SH-SY5Y (cell line): ENCODE measurements around the gene FFAR3.

Source experiments
- GATA2 ChIP-seq: IDR thresholded peaks from 2 replicates; pipeline ENCODE4 v1.6.1; 2011; ENCODE audit warnings: mild to moderate bottlenecking, low read depth, low read length
- GATA3 ChIP-seq: IDR thresholded peaks from 2 replicates; pipeline ENCODE4 v1.6.1; 2011; ENCODE audit warnings: low read depth, mild to moderate bottlenecking, low read length, moderate library complexity

The FFAR3 gene

GRCh38 chr19:35320065-35320713, 38.1 kb upstream of the FFAR3 start:
- TF ChIP-seq GATA3 (no peak), GATA2 (no peak)

- TF ChIP-seq GATA3 (no peak), GATA2 (no peak)
Measured at GRCh38 chr19:35321291-35321690, 37.0 kb upstream of the FFAR3 start.

DNA sequence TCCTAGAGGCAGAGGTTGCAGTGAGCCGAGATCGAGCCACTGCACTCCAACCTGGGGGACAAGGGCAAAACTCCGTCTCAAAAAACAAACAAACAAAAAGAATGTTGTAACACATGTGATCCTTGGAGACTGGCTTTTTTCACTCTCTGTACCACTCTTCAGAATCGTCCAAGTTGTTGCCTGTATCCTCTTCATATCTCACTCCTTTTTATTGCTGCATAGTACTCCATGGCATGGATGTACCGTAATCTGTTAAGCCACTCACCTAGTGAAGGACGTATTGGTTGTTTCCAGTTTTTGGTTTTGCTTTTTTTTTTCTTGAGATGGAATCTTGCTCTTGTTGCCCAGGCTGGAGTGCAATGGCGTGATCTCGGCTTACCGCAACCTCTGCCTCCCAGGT, 36.2 kb upstream of the FFAR3 start:
- TF ChIP-seq GATA3: no peak
- TF ChIP-seq GATA2: no peak

GRCh38 chr19:35327642-35328041, 30.6 kb upstream of the FFAR3 start:
- TF ChIP-seq GATA3 (no peak), GATA2 (no peak)

- TF ChIP-seq GATA2 (no peak), GATA3 (no peak)
Measured at GRCh38 chr19:35328851-35329285, 29.4 kb upstream of the FFAR3 start, which contains the start of gene CD22. Gene CD22 (plus strand): TSS chr19:35329187. CDS start chr19:35332041, 2,854 bp downstream.

GRCh38 chr19:35329323-35329722, 28.9 kb upstream of the FFAR3 start:
- TF ChIP-seq GATA3: no peak
- TF ChIP-seq GATA2: no peak

DNA sequence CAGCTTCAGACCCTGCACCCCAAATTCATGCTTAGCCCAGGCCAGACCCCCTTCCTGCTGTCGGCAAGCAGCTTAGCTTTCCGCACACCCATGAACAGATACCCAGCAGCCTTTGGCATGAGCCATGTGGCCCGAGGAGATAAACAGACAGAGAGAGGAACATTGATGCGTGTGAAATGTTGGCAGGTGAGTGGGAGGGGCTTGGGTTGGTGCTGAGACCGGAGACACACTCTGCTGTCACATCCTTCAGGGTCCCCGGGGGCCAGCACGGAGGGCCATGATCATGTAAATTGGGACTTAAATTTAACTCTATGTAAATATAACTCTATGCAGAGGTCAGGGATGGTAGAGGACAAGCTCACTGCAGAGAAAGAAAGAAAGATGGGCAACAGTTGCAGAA, 27.8 kb upstream of the FFAR3 start:
- TF ChIP-seq GATA2: no peak
- no peak for TF ChIP-seq GATA3

DNA sequence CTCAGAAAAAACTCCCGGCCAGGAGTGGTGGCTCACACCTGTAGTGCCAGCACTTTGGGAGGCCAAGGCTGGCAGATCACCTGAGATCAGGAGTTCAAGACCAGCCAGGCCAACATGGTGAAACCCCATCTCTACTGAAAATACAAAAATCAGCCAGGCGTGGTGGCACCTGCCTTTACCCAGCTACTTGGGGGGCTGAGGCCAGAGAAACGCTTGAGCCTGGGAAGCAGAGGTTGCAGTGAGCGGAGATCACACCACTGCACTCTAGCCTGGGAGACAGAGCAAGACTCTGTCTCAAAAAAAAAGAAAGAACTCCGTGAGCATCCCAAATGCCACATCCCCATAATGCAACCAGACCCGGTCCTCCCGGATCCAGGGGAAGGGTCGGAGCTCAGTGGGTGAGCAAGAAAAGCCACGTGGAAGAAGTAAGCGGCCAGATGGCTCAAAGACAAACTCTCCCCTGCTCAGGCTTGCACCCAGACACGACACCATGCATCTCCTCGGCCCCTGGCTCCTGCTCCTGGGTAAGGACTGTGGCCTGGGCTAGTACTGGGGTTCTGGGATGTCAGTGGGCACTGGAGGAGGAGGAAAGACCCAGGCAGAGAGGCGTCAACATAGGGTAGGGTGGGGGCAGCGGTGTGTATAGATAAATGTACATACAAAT, 26.6 kb upstream of the FFAR3 start:
- no peak for TF ChIP-seq GATA2
- TF ChIP-seq GATA3: no peak

DNA sequence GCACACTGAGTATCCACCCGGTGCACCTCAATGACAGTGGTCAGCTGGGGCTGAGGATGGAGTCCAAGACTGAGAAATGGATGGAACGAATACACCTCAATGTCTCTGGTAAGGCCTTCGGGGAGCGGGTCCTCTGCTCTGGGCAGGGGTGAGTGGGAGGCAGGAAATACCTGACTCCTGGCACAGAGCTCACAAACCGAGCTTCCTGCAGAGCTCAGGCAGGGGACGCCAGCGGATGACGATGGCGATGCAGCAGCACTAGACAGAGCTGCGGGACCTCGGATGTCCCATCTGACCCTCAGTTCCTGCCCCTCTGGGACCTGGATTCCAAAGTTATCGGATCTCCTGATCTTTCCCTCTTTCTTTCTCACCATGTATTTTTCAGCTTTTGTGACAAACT, 25.4 kb upstream of the FFAR3 start:
- TF ChIP-seq GATA3 (no peak), GATA2 (no peak)

GRCh38 chr19:35334144-35334753, 24.0 kb upstream of the FFAR3 start:
- no peak for TF ChIP-seq GATA2
- TF ChIP-seq GATA3: no peak

DNA sequence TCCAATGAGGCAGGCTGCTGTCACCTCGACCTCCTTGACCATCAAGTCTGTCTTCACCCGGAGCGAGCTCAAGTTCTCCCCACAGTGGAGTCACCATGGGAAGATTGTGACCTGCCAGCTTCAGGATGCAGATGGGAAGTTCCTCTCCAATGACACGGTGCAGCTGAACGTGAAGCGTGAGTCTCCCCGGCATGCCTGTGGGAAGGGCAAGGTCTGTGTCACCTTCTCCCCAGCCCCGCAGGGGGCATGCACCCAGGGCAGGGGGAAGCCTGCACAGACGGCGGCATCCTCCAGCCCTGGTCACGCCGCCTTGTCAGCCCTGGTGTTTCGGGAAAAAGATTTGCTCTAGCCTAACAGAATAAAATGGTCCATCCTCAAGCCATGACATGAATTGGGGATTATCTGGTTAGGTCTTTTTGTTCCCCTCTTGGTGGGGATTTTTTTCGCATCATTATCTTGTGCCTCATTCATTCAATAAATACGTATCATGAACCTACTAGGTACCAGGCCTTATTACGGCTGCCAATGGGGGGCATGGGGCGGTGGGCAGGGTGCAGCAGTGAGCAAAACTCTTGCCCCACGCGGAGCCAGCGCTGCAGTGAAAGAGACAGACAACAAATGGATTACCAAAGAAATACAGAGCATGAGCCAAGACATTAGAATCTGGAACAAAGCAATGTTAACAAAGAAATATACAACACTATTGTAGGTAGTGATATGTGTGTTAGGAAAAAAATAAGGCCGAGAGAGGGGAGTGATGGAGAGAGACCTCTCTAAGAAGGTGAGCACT, 21.9 kb upstream of the FFAR3 start:
- TF ChIP-seq GATA3: no peak
- no peak for TF ChIP-seq GATA2

DNA sequence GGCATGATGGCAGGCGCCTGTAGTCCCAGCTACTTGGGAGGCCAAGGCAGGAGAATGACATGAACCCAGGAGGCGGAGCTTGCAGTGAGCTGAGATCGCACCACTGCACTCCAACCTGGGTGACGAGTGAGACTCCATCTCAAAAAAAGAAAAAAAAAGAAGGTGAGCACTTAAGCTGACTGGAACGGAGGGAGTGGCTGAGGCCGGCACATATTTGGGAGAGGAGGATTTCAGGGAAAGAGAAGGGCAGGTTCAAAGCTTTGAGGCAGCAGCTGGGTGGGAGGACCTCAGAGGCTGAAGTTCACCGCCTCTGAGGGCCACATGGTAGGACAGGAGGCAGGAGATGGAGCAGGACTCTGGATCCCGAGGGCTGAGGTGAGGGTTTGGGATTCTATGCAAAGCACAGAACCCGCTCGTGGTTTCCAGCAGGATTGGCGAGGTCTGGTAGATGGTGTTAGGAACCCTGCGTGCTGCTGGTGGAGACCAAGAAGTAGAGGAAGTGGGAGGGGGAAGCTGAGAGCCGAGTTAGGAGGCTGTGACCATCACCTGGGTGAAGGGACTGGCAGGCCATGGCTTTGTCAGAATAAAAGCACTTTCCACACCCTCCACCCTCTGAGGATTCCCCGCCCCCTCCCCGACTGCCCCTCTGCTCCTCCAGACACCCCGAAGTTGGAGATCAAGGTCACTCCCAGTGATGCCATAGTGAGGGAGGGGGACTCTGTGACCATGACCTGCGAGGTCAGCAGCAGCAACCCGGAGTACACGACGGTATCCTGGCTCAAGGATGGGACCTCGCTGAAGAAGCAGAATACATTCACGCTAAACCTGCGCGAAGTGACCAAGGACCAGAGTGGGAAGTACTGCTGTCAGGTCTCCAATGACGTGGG, 20.9 kb upstream of the FFAR3 start:
- TF ChIP-seq GATA2 (no peak), GATA3 (no peak)

GRCh38 chr19:35337984-35338296, 20.3 kb upstream of the FFAR3 start:
- no peak for TF ChIP-seq GATA2
- no peak for TF ChIP-seq GATA3
